Lung (tissue), 12 donors: ENCODE results near the gene CD200R1L. TPM values are rescaled to one million over a fixed set of nuclear protein-coding genes. Genes with fewer than 3 reads are reported as not detected.

Experiments used
- ATAC-seq: fragments of 200-7000 bp; cut with Tn5 transposase; one replicate; pipeline ENCODE4 v1.9.1; 2020; ENCODE audit warnings: moderate number of reproducible peaks; ENCODE audit not compliant: insufficient read depth, low FRiP score
- DNase-seq, 3 donors: peaks; one replicate each; pipeline ENCODE4 v3.0.0-alpha.2; 2013 to 2017
- H3K27ac ChIP-seq, 2 donors: one replicate each; pipeline ENCODE4 v1.5.1; 2013; ENCODE audit warnings: mild to moderate bottlenecking in 2 of 2, moderate library complexity in 2 of 2, control low read depth in 1 of 2, inconsistent platforms in 1 of 2, low read depth in 1 of 2, low read length in 1 of 2
- H3K27me3 ChIP-seq, 3 donors: one replicate each; pipeline ENCODE4 v1.5.1; 2013; ENCODE audit warnings: low read length in 2 of 3; ENCODE audit not compliant: control insufficient read depth in 3 of 3, insufficient read depth in 3 of 3
- H3K36me3 ChIP-seq, 4 donors: one replicate each; pipeline ENCODE4 v1.5.1; 2013; ENCODE audit warnings: low read length in 4 of 4, mild to moderate bottlenecking in 1 of 4, moderate library complexity in 1 of 4; ENCODE audit not compliant: control insufficient read depth in 4 of 4, insufficient read depth in 4 of 4
- H3K4me1 ChIP-seq, 5 donors: one replicate each; pipeline ENCODE4 v1.5.1; 2013; ENCODE audit warnings: low read length in 5 of 5, mild to moderate bottlenecking in 2 of 5, moderate library complexity in 1 of 5; ENCODE audit not compliant: control insufficient read depth in 5 of 5, insufficient read depth in 5 of 5
- H3K4me3 ChIP-seq: one replicate; pipeline ENCODE4 v1.5.1; 2013; ENCODE audit warnings: mild to moderate bottlenecking, control low read depth, moderate library complexity
- H3K9ac ChIP-seq, 2 donors: one replicate each; pipeline ENCODE4 v1.5.1; 2013; ENCODE audit warnings: low read length in 2 of 2, control low read depth in 1 of 2; ENCODE audit not compliant: insufficient read depth in 1 of 2
- H3K9me3 ChIP-seq, 4 donors: one replicate each; pipeline ENCODE4 v1.5.1; 2013; ENCODE audit warnings: low read length in 3 of 4, mild to moderate bottlenecking in 1 of 4, moderate library complexity in 1 of 4; ENCODE audit not compliant: control insufficient read depth in 4 of 4, insufficient read depth in 3 of 4
- WGBS, 2 donors: extraction: QIAGEN DNeasy Blood & Tissue Kit; methylation state at CpG; one replicate each; pipeline ENCODE4 v1.1.7; 2013; 5-methylcytosine and 5-hydroxymethylcytosine counted together
- polyA plus RNA-seq, 2 donors: library from polyadenylated mRNA; stranded (reverse); fragments of 200-250 nt; gene quantifications; one replicate each; pipeline ENCODE4 v1.2.1, GENCODE V29; 2013
- total RNA-seq, 2 donors: library from RNA; depleted of rRNA in 1 of 2; stranded (reverse); fragments of >200 nt in 1 of 2; gene quantifications; one replicate each; pipeline ENCODE4 v1.2.1, GENCODE V29; 2014 to 2021
- TF ChIP-seq, protein P1 (sequence below): IDR thresholded peaks from 2 replicates; pipeline ENCODE4 v1.5.1; 2012; ENCODE audit warnings: mild to moderate bottlenecking; ENCODE audit errors: control extremely low read depth, extremely low read depth
- donor health status: control.
- donor health status: control.
- donor health status: Bipolar disorder and iron deficiency.
- donor health status: healthy.
- donor health status: DM: yes; HTN: yes; CAD: no.

CD200R1L gene
- total and polyA plus RNA-seq, 4 donors = not detected

GRCh38 chr3:112875561-112875960 is 28.9 kb upstream of the CD200R1L start:
- H3K4me3 ChIP-seq = no peak overlapping the region
- WGBS, 2 donors = 72 to 76% methylated on average over 2 of the region's 2 CpGs
- H3K36me3 ChIP-seq = no peaks in the 10 kb centered on the region
- DNase-seq (no peak), ATAC-seq (no peak)
- peaks cover 0 to 11% (median 3%) of the 10 kb centered on the region in 4 donors for H3K9me3 ChIP-seq
- H3K4me1 ChIP-seq = no peaks in the 10 kb centered on the region
- H3K9ac ChIP-seq = no peak overlapping the region
- no peaks in the 10 kb centered on the region for H3K27me3 ChIP-seq
- H3K27ac ChIP-seq = no peak overlapping the region
- TF ChIP-seq, protein P1, sequence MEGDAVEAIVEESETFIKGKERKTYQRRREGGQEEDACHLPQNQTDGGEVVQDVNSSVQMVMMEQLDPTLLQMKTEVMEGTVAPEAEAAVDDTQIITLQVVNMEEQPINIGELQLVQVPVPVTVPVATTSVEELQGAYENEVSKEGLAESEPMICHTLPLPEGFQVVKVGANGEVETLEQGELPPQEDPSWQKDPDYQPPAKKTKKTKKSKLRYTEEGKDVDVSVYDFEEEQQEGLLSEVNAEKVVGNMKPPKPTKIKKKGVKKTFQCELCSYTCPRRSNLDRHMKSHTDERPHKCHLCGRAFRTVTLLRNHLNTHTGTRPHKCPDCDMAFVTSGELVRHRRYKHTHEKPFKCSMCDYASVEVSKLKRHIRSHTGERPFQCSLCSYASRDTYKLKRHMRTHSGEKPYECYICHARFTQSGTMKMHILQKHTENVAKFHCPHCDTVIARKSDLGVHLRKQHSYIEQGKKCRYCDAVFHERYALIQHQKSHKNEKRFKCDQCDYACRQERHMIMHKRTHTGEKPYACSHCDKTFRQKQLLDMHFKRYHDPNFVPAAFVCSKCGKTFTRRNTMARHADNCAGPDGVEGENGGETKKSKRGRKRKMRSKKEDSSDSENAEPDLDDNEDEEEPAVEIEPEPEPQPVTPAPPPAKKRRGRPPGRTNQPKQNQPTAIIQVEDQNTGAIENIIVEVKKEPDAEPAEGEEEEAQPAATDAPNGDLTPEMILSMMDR = no peak

DNA sequence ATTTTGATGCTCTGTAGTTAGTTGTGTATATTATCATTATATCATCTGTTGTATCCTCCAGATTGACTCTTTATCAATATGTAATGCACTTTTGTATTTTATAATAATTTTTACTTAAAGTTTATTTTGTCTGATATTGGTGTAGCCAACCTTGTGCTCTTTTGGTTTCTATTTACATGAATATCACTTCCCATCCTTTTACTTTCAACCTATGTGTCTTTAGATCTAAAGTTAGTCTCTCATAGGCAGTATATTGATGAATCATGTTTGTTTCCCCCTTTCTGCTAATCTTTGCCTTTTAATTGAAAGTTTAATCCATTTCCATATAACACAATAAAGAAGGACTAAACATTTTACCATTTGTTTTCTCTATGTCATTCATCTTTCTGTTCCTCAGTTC is 28.1 kb upstream of the CD200R1L start:
- DNase-seq (no peak), ATAC-seq (no peak)
- no peak overlapping the region for H3K27ac ChIP-seq
- TF ChIP-seq, protein P1 = no peak
- H3K36me3 ChIP-seq = no peaks in the 10 kb centered on the region
- H3K4me3 ChIP-seq = no peak overlapping the region
- no peaks in the 10 kb centered on the region for H3K4me1 ChIP-seq
- H3K27me3 ChIP-seq = no peaks in the 10 kb centered on the region
- peaks cover 0 to 11% (median 2%) of the 10 kb centered on the region in 4 donors for H3K9me3 ChIP-seq
- H3K9ac ChIP-seq = no peak overlapping the region

DNA sequence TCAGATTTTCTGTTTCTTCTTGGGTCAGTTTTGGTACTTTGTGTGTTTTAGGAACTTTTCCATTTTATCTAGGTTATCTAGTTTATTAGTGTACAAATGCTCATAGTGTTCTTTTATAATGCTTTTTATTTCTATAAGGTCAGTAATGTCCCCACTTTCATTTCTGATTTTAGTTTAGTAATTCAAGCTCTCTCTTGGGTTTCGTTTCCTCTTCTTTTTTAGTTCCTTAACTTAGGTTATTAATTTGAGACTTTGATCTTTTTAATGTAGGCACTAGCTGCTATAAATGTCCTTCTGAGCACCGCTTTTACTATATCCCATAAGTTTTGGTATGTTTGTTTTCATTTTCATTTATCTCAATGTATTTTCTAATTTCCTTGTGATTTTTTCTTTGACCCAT is 27.0 kb upstream of the CD200R1L start:
- Histone ChIP-seq H3K27ac (no peak overlapping the region), H3K4me1 (no peaks in the 10 kb centered on the region), H3K9me3 (peaks cover 0 to 11% (median 2%) of the 10 kb centered on the region in 4 donors), H3K27me3 (no peaks in the 10 kb centered on the region), H3K36me3 (no peaks in the 10 kb centered on the region), H3K4me3 (no peak overlapping the region), H3K9ac (no peak overlapping the region)
- 58 to 64% methylated on average over 2 of the region's 2 CpGs for WGBS, 2 donors
- TF ChIP-seq, protein P1 = no peak
- no peak for DNase-seq
- ATAC-seq = no peak

DNA sequence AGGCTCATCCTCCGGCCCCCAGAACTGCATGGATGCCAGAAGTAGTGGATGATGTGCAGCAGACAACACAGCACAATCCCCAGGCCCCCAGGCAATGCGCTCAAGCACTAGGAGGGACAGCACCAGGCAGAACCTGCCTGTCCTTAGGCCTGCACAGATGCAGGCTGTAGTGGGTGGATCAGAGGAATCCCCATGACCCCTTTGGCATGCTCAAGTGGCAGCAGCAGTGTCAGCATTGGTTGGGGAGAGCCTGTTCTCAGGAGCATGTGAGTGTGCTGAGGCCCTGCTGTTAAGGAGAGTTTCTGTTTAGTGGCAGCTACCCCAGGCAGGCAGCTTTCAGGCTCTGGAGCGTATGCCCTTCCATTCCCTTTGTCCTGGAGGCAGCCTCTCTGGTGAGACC is 25.1 kb upstream of the CD200R1L start:
- Histone ChIP-seq H3K27me3 (no peaks in the 10 kb centered on the region), H3K36me3 (no peaks in the 10 kb centered on the region), H3K9me3 (peaks cover 0 to 11% (median 2%) of the 10 kb centered on the region in 4 donors), H3K4me3 (no peak overlapping the region), H3K9ac (no peak overlapping the region), H3K4me1 (no peaks in the 10 kb centered on the region), H3K27ac (no peak overlapping the region)
- ATAC-seq (no peak), DNase-seq (no peak)
- WGBS, 2 donors = 86 to 92% methylated on average over 3 of the region's 3 CpGs
- TF ChIP-seq, protein P1 = no peak
